KBM-7 (cell line): Measurements from ENCODE around the gene LRRC2.
"Not testable (repeated sequence)": the region's sequence is repeated elsewhere in the genome, so short reads cannot be mapped to it uniquely, and the experiment has no call there.

Experiments used
- DNase-seq: peaks from one replicate; pipeline ENCODE4 v3.0.0-alpha.2; 2015
- in situ Hi-C: fragments of 300-500 bp; cut with MboI; formaldehyde crosslinking; loops from 2 replicates; pipeline ENCODE4 v1.14.3; 2020; ENCODE audit warnings: low sequenced_read_pairs, low pct_unique_long_range_greater_than_20kb, mixed read lengths

Gene LRRC2

DNA sequence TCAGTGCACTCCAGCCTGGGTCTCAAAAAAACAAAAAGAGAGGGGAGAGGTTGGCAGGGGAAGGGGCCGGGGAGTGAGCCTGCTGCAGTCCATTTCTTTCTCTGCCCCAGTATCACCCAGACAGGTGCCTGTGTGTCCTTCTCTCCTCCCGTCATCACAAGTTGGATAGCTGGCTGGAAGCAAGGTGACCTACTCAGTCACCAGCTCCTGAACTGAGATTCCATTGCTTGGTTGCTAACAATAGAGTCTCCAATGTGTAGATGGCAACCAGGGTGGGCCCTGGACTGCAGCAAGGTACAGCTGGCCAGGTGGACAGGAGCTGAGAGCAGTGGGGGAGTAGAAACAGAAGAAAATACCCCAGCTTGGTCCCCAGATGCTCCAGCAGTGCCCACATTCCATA, 4.6 kb downstream of the LRRC2 start:
- in situ Hi-C loops, result no loop called here
- no peak for DNase-seq

DNA sequence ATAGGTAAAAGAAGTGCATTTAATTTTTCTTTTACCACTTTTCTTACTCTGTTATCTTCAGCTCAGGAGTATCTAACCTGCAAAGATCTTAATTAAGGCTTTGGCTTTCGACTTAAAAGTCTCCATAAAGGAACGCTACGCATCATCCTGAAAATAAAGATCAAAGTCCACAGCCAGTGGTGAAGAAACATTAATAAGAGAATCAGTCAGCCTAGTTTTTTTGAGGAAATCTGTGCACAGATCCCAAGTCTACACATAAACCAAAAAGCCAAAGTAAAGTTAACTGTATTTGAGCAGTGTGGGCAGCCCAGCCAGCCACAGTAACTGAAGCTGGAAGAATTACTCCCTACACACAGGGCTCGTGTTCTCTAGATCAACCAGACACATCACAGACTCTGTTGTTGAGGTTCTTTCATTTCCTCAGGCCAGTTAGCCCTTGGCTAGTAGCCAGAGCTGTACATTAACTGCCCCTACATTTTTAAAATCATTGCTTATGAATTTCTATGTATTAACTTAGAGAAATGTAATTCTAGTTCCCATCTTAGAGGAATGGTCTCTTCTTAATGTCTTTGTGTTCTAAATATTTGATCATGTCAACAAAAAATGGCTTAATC, 6.9 kb downstream of the LRRC2 start:
- in situ Hi-C loops, result no loop called here
- no peak for DNase-seq

DNA sequence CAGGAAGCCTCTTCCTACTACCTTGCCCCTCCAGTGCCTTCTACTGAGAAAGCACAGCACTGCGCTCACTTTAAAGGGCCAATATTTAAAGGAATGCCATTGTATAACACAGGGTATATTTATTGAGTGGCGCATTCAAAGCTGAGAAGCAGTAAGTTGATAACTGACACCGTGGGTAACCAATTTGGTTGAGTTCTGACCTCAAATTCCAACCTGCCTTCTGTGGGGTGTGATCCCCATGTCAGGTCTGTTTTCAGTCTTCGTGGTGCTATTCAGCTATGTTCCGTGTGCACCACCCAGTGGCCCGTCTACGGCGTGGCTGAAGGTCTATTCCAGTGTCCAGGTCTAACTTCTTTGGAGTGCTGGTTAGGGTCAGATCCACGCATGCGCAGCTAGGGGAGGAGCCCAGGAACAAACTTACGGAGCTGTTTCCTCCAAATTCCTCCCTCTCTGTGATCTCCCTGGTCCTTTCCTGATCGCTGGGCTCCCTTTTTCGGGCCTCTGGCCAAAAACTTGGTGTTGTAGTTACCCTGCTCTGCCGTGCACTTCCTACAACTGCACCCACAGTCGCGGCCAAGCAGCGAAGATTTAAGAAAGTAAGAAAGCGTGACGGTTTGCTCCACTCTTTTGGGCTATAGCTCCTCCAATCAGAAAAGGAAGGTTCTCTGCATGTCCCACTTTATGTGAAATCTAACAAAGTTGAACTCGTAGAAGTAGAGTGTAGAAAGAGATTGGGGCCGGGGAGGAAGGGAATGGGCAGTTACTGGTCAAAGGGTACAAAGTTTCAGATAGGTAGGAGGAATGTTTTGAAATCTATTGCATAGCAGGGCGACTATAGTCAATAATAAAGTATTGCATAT, 7.7 kb downstream of the LRRC2 start:
- DNase-seq, result peak; percentile 90
- in situ Hi-C loops, result no loop called here

DNA sequence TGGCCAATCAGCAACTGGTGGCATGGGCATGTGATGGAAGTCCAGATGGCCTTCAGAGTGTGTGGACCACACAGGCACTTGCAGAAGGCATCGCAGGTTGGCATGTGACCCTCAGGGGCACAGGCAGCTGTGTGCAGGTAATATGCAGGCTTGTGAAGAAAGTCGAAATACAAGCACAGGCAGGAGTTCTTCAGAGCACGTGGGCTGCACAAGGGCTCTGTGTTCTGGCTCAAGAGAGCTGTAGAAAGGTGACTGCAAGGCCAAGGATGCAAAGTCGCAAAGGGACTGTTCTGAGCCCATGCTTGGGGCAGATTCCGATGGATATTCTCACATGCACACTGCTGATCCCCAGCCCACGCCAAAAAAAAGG, 8.3 kb downstream of the LRRC2 start:
- no peak for DNase-seq
- in situ Hi-C loops, result no loop called here

DNA sequence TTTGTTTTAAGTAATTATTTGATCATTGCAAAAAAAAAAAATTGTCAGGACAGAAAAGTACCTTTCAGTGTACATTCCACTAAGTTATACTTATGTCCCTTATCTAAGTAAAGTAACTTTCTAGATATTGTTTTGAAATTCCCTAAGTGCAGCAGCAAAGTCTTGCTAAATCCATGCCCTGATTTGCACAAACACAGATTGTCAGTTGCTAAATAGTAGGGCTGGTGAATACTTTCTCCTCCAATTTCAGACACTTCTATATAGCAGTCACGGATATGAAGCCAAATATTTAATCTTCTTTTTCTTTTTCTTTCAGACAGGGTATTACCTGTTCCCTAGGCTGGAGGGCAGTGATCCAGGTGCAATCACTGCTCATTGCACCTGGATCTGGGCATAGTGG, 12.9 kb downstream of the LRRC2 start:
- no peak for DNase-seq
- in situ Hi-C loops, result no loop called here

DNA sequence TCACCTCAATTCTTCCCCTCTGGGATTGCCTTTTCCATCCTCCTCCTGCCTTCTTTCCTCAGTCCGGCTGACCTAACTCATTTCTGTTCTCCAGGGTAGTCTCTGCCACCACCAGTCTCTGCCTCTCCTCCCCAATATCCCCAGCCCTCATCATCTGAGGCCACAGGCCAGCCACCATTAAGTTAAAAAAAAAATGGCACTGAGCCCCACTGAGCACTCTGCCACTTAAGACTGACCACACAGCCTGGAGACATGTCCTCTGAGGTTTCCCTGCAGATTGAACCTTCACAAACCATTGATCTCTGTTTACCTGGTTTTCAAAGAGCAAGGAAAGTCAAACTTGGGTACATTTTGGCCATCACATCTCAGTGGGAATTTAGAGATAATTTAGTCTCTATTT, 13.6 kb downstream of the LRRC2 start:
- in situ Hi-C loops, result no loop called here

DNA sequence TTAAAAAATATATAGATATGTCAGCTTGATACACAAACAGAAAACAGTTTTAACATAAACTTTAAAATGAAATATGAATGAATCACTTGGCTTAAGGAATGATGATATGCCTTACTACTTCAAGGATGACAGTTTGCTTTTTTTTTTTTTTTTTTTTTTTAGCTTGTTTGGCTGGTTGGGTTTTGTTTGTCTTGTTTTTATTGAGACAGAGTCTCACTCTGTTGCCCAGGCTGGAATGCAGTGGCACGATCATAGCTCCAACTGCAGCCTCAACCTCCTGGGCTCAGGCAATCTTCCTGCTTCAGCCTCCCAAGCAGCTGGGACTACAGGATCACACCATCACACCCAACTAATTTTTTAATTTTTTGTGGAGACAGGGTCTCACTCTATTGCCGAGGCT, 14.5 kb downstream of the LRRC2 start:
- DNase-seq, result no peak
- in situ Hi-C loops, result no loop called here

More for the DNA sequence above, 13.6 kb downstream of the LRRC2 start:
- no peak for DNase-seq

DNA sequence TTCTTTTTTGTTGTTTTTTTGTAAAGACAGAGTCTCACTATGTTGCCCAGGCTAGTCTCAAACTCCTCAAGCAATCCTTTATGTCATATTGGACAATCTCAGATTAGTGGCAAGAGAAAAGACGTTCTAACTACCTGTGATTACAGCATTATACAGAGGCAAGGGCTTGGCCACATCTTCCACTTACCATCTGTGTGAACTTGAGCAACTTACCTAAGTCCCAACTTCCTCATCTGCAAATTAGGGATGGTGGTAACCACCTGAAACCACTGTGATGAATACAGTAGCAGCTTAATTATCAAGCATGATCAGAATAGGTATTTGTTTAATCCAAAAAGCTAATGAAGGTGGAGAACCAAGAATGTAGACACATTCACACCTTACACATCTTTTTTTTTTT, 16.1 kb downstream of the LRRC2 start:
- no peak for DNase-seq
- in situ Hi-C loops, result no loop called here

DNA sequence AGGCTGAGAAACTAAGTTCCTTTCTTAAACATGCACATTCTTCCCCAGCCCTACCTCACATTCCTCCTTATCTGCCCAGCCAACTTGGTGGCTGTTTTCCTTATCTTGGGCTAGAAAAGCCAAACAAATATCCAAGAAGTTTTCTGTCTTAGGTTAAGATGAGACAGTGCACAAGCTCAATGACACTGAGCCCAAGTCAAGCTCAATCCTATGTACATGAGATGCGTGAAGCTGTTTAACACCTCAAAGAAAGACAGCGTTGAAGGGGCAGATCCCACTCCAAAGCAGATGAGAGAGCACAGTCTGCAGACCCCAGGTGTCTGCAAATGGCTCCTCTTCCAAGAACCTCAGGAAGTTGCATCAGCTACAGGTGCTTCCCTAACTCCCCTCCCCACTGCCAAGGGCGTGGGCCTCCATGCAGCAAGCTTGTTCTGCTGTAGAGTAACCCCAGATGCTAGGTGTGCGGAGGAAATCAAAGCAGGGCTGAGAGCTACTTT, 16.6 kb downstream of the LRRC2 start:
- in situ Hi-C loops, result no loop called here
- DNase-seq, result no peak

DNA sequence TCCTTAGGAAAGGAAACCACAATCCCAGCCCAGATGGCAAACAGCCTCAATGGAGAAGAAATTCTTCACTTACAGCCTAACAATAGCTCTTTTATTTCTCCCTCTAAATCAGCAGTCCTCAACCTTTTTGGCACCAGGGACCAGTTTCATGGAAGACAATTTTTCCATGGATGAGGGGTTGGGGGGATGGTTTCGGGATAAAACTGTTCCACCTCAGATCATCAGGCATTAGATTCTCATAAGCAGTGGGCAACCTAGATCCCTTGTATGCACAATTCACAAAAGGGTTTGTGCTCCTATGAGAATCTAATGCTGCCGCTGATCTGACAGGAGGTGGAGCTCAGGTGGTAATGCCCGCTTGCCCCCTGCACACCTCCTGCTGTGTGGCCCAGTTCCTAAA, 17.5 kb downstream of the LRRC2 start:
- in situ Hi-C loops, DNase-seq: not testable (repeated sequence)

DNA sequence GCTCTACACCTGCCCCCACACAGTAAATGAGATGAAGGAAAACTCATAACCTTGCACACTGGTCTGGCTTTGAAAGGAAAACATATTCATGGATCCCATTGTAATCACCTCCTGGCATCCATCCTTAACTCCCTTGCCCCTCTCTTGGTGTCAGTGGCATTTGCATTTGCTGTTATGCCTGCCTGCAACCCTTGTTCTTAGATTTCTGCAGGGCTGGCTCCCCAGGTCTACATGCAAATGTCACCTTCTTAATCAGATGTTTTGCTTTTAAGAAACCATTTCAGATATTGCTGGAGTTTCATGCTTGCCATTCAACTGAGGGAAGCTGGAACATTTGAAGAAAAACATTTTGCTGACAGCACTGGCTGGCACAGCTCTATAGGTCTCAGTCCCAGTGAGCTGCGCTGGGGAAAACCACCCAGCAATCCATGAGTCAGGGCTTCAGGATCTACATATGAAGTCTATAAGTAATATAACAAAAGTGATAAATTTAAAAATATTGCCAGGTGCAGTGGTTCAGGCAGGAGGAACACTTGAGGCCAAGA, 19.1 kb downstream of the LRRC2 start:
- DNase-seq, result no peak
- in situ Hi-C loops, result no loop called here

DNA sequence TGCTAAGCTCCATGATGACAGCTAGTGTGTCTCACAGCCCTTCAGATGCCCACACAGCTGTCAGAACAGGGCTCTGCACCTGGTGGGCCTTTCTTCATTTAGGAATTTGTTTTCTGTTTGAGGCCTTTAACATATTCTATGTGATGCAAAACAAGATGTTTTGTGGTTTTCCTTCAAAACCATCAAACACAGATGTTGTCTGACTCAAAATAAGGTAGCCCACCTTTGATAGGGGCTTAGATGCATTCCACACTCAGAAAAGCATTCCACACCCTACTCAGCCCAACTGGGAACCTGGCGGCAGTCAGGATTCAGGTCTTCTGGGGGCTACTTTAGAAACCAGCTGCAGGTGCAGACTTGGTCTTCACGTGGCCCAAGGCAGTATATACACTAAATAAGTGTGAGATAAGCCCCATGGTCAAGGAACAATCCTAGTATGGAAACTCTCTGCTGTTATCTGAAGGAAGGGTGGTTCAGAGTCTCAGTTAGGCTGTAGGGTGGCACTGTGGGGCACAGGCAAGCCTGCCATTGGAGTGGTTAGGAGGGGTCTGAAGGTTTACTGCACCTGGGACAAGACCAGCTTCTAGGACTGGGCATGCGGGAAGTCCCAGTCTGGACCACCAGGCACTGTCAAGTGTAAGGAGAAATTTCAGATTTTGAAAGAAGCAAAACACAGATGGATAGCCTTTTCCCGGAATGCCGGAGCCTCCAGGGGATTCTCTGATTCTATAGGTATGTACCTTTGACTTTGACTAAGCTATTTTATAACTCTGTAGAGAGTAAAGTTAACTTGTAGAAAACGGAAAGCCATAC, 20.1 kb downstream of the LRRC2 start:
- no peak for DNase-seq
- in situ Hi-C loops, result no loop called here

DNA sequence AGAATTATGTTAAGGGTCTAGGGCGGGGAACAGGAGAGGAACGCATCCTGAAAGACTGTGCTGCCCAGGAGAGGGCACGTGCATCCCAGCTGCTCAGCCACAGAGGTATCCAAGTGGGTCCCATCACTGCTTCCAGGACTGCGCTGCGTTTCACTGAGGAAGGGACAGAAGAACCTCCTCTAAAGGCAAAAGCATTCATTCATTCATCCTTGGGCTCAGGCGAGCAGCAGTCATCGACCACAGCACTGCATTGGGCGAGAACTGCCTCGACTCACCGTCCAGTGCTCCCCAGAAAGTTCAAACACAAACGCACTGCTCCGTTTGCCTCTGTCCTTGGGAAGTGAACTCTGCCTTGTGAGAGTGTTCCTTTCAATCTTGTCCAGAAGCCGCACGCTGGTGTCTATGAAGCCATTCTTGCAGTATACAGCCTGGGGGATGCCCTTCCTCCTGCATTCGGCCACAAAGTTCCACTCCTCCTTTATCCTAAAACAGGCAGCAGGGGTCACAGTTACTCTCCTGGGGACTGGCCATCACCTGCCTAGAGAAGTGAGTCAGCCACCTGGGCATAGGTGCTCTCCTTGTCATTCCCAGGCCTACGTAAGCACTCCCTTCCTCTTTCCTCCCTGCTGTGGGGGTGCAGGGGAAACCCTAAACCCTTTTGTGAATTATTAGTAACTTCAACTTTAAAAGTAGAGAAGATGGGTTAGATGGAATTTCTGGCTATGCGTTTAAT, 21.2 kb downstream of the LRRC2 start:
- in situ Hi-C loops, result no loop called here
- DNase-seq, result no peak

DNA sequence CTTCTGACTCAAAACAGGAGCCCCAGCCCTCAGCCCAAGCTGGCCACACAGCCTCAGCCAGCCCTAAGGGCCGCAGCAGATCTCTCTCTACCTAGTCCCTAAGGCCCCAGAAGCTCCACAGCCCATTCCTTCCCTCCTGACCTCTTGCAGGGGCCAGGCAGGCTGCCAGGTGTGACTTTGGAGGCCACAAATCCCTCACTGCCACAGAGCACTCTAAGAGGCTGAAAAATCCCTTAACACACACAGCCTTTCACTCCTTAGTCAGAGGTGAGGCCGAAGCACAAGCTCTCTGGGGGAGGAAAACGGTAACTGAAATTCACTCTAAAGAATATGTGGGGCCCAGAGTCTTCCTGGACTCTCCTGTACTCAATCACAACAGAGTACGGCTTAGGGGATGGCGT, 23.3 kb downstream of the LRRC2 start:
- in situ Hi-C loops, result no loop called here
- no peak for DNase-seq

DNA sequence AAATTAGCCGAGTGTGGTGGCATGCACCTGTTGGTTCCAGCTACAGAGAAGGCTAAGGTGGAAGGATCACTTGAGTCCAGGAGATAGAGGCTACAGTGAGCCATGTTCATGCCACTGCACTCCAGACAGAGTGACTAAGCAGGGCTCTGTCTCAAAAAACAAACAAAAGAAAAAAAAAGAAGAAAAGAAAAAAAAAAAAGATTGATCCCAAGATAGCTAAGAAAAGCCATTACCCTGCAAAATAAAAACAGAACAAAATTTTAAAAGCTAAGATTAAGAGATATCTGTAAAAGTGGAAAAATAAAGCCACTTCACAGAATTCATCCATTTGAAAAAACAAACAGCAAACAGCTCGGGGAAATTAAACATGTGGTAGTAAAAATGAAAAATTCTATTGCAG, 23.8 kb downstream of the LRRC2 start:
- no peak for DNase-seq
- in situ Hi-C loops, result no loop called here

DNA sequence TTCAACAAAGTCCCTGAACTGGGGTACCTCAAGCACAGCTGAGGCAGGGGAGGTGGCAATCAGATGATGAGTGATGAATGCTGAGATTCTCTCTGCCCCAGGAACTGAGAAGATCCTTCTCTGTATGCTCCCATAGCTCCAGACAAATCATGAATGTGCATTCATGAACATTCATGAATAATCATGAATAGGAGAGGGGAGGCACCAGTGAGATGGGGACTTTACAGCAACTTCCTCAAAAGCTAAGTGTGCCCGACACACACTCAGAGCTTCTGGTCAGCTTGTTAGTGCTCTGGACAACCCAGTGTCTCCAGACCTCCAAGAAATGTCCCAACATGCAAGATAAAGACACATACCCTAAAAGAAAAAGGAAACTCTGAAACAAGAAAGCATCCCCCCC, 24.3 kb downstream of the LRRC2 start:
- in situ Hi-C loops, result no loop called here
- DNase-seq, result peak; percentile 41

DNA sequence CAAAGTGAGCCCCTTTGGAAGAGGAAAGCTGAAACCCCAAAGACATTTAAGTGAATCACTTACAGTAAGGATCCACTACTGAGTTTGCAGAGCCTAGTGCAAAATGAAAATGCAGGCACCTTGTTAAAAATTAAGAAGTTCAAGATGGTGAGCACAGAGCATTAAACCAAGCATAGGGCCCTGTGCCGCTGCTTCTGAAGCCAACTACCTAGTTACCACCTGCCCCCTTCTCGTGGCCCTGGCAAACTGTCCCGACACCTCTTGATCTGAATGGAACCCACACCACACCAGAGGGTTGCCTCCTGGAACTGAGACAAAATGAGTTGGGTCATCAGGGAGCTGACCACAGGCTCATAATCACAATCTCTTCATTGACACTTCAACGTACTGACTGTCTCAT, 25.6 kb downstream of the LRRC2 start:
- in situ Hi-C loops, result no loop called here
- no peak for DNase-seq

DNA sequence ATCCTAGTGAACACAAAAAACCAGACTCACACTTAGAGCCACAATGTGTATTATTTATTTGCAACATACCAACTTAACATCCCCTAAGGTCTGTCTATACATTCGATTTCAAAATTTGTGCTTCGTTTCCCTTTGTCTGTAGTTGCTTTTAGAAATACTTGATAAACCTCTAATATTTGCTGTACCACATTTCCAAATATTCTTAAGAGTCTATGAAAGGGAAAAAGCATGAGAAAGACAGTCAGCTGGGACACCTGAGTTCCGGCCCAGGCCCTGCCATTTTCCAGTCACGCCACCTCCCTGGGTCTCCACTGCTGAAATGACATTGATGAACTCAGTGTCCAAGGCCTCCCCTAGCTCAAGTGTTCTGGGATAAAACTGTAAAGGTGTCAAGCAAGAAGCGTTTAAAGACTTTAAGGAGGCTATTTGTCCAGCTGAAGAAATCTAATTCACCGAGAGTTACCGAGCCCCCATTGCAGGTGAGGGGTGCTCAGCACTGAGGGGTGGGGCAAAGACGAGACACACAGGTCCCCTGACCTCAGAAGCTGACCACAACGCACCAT, 26.6 kb downstream of the LRRC2 start:
- in situ Hi-C loops, result no loop called here
- DNase-seq, result no peak
